Measurements from ENCODE around the gene GUCA1A.
"Not testable (repeated sequence)": the region's sequence is repeated elsewhere in the genome, so short reads cannot be mapped to it uniquely, and the experiment has no call there.

The GUCA1A gene

DNA sequence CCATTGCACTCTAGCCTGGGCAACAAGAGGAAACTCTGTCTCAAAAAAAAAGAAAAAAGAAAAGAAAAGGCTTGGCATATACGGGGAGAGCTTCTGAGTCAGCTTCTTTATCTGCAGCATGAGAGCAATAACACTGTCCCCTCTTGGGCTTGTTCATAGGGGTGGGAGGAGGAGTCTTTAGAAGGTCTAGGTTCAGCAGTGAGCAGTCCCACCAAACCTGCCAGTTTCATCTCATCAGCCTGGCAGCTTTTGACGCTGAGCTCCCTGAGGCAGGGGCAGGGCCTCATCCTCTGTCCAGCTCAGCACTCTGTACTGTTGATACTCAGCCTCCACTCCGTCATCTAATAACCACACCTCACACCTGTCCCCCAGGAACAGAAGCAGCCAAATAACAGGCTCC, 25.1 kb upstream of the GUCA1A start:
- DNase-seq, result no peak

DNA sequence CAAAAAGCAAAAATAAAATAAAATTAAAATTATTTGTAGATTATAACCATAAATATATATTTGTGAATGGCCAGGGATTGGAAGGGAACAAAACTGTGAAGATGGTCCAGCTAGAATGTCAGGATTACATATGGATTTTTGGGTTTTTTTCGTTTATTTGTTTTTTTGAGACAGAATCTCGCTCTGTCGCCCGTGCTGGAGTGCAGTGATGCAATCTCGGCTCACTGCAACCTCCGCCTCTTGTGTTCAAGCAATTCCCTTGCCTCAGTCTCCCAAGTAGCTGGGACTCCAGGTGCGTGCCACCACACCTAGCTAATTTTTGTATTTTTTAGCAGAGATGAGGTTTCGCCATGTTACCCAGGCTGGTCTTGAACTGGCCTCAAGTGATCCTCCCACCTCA, 22.9 kb upstream of the GUCA1A start:
- no peak for DNase-seq

DNA sequence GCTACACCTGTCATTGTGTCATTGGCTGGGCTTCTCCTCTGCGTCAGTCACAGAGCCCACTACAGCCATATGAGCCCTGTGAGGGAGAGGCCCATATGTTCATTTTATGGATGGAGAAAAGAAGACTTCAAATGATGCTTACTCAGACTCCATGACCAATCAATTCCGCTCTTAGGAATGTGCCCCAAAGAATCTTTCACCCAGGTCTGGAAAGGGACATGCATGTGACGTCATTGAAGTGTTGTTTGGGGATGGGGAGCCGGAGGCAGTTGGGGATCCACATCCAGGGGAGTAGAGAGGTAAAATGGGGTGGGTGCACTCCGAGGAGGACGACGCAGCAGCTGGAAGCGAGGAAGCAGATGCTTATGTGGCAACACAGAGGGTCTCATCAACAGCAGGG, 21.1 kb upstream of the GUCA1A start:
- no peak for DNase-seq

GRCh38 chr6:42152528-42153213, 20.5 kb upstream of the GUCA1A start:
- not testable (repeated sequence) for DNase-seq

GRCh38 chr6:42153921-42154320, 19.2 kb upstream of the GUCA1A start:
- no peak for DNase-seq

- DNase-seq, result no peak
These were observed 18.5 kb upstream of the GUCA1A start for GRCh38 chr6:42154461-42155209.

DNA sequence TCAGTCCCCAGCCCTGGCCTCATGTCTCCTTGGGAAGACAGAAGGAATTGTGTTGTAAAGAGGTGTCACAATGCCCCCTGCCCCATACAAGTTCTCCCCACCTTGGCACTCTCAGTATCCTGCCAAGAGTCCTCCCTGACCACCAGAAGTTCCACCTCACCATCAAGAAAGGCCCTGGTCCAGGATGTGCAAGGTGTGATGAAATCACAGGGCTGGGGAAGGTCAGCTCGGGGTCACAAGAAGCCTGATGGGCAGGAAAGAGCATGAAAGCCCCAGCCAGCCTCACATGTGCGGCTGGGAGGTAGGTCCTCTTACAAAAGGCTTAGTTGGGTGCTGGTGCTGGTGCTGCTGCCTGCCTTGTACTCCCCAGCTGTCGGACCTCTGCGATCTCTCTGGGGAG, 17.9 kb upstream of the GUCA1A start:
- no peak for DNase-seq

- DNase-seq, result no peak
These were observed 16.5 kb upstream of the GUCA1A start for GRCh38 chr6:42156638-42157037.

DNA sequence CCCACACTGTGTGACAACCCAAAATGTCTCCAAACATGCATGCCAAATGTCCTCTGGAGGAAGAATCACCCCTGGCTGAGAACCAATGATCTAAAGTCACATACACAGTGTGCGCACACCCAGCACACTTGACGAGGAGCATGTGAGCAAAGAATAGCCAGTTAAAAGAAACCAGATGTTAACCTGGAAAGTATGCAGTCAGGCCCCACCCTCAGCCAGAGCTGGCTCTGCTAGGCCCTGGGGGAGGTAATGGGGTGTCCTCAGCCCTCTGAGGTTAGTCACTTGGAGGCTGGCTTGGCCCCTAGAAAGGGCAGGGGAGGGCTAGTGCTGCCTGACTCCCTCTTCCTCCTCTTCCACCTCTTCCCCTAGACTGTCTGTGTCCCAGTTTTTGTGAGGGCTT, 15.2 kb upstream of the GUCA1A start:
- DNase-seq, result no peak

DNA sequence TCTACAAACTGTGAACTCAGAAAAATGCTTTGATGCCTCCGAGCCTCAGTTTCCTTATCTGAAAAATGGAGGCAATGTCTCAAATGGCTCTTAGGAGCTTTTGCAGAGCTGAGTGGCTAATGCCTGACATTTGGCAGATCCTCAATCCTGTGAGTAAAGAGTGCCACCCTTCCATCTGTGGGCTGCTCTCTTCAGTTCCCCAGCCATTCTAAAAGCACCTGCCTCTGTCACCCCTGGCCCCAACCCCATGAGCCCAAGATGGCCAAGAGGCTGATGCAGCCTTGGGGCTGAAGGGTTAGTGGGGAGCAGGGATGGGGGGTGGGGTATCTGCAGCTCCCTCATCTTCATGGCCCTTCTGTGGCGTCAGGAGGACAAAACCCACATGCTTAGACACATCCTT, 14.5 kb upstream of the GUCA1A start:
- DNase-seq, result no peak

GRCh38 chr6:42159431-42160024, 13.6 kb upstream of the GUCA1A start:
- no peak for DNase-seq

GRCh38 chr6:42162384-42162783, 10.8 kb upstream of the GUCA1A start:
- DNase-seq, result no peak

GRCh38 chr6:42162812-42163211, 10.4 kb upstream of the GUCA1A start:
- no peak for DNase-seq

DNA sequence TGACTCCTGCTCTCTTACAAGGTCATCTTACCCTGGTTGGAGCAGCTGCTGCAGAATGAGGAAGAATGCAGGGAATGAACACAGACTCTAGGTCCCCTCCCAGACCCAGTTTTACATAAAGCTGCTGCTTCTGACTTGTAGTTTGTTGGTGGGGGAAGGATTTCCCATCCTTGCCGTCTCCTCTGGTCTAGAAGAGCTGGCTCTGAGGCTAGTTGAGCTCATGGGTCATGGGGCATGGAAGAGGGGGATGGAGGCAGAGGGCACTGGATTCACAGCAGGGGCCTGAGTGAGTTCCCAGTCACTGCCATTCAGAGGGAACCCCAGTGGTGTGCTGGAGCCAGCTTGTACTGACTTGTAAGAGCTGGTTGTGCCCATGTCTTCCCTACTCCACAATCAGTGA, 9.2 kb upstream of the GUCA1A start:
- no peak for DNase-seq

GRCh38 chr6:42165016-42165415, 8.1 kb upstream of the GUCA1A start:
- no peak for DNase-seq

GRCh38 chr6:42166444-42167141, 6.6 kb upstream of the GUCA1A start:
- no peak for DNase-seq

DNA sequence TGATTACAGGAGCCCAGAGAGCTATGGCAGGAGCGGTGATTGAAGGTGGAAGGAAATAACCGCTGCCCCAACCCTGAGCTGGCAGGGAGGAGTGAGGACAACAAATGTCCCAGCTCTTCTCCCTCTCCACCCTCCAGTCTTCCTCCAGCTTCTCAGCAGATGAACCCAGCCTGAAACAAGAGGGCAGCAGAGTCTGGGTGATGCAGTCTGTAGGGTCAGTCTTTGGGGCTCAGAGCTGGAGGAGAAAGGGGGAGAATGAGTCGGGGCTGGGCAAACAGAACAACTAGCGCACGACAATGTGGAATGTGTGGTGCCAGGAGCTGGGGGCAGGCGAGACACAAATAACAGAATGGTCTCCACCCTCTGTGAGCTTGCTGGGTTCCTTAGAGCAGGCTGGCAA, 4.5 kb upstream of the GUCA1A start:
- no peak for DNase-seq

DNA sequence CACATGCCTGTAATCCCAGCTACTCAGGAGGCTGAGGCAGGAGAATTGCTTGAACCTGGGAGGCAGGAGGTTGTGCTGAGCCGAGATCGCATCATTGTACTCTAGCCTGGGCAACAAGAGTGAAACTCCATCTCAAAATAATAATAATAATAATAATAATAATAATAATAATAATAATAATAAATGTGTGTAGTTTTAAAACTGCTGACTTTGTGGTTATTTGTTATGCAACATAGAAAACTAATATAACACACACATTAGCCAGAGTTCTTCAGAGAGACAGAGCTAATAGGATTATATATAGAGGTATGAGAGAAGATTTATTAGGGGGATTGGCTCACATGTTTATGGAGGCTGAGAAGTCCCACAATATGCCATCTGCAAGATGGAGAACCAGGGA, 3.4 kb upstream of the GUCA1A start:
- DNase-seq, result not testable (repeated sequence)

- DNase-seq, result no peak
These were observed 1.2 kb upstream of the GUCA1A start for GRCh38 chr6:42171813-42172581.

- no peak for DNase-seq
These were observed 2.7 kb downstream of the GUCA1A start for GRCh38 chr6:42175860-42176259.

- DNase-seq, result no peak
These were observed 3.8 kb downstream of the GUCA1A start for GRCh38 chr6:42176981-42177380.

GRCh38 chr6:42177514-42178364, 4.6 kb downstream of the GUCA1A start:
- no peak for DNase-seq
